Left cardiac atrium (tissue), 4 donors: Measurements from ENCODE around the gene GRIK5. TPM values are rescaled to one million over a fixed set of nuclear protein-coding genes. Genes with fewer than 3 reads are reported as not detected.

ENCODE experiments used
- ATAC-seq, 2 donors: fragments of 200-7000 bp; cut with Tn5 transposase; one replicate each; pipeline ENCODE4 v1.9.1; 2020; ENCODE audit warnings: mild to moderate bottlenecking in 2 of 2, moderate library complexity in 2 of 2
- DNase-seq: peaks from one replicate; pipeline ENCODE4 v3.0.0-alpha.2; 2020
- intact Hi-C, 2 donors: fragments of 100-400 bp; cut with DNase I; formaldehyde crosslinking; loops; one replicate each; pipeline versions ENCODE4 v1.14.1 to v1.15.1; 2022 to 2023
- total RNA-seq, 2 donors: library from RNA; stranded (reverse); fragmentation: NEBNext Ultra II Directional; extraction: Animal tissue kit (Norgen Biotek cat#: 25700); gene quantifications; one replicate each; pipeline ENCODE4 v1.2.1, GENCODE V29; 2021
- donor health status: DM: no; HTN: yes; CAD: no.
- donor health status: DM: no; HTN: yes; CAD: no; lungs with severe emphysema.
- donor health status: DM: yes; HTN: yes; CAD: no.
- donor health status: Dilated cardiomyopathy.

GRIK5 gene
- total RNA-seq, 2 donors from 2014 or later = 12.0 to 12.6 TPM

DNA sequence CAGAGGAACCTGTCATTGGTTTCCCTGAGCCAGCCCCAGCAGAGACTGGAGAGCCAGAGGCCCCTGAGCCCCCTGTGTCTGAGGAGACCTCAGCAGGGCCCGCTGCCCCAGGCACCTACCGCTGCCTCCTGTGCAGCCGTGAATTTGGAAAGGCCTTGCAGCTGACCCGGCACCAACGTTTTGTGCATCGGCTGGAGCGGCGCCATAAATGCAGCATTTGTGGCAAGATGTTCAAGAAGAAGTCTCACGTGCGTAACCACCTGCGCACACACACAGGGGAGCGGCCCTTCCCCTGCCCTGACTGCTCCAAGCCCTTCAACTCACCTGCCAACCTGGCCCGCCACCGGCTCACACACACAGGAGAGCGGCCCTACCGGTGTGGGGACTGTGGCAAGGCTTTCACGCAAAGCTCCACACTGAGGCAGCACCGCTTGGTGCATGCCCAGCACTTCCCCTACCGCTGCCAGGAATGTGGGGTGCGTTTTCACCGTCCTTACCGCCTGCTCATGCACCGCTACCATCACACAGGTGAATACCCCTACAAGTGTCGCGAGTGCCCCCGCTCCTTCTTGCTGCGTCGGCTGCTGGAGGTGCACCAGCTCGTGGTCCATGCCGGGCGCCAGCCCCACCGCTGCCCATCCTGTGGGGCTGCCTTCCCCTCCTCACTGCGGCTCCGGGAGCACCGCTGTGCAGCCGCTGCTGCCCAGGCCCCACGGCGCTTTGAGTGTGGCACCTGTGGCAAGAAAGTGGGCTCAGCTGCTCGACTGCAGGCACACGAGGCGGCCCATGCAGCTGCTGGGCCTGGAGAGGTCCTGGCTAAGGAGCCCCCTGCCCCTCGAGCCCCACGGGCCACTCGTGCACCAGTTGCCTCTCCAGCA lies 10.1 kb upstream of the GRIK5 start:
- ATAC-seq = no peak
- no peak for DNase-seq
- intact Hi-C loops = loop anchor here in 1 of 2 donors (10.0 kb wide), 1 partner anchor 205 kb away; the partner anchor contains the start of gene CD79A

- no peak for DNase-seq
- intact Hi-C loops = loop anchor here in 1 of 2 donors (10.0 kb wide), 1 partner anchor 204 kb away; the partner anchor contains the start of gene CD79A
- ATAC-seq = no peak
These were observed 9.3 kb upstream of the GRIK5 start for GRCh38 chr19:42079276-42079669.

GRCh38 chr19:42078538-42079275 lies 8.7 kb upstream of the GRIK5 start:
- no peak for ATAC-seq
- intact Hi-C loops = loop anchor here in 1 of 2 donors (10.0 kb wide), 1 partner anchor 204 kb away; the partner anchor contains the start of gene CD79A

DNA sequence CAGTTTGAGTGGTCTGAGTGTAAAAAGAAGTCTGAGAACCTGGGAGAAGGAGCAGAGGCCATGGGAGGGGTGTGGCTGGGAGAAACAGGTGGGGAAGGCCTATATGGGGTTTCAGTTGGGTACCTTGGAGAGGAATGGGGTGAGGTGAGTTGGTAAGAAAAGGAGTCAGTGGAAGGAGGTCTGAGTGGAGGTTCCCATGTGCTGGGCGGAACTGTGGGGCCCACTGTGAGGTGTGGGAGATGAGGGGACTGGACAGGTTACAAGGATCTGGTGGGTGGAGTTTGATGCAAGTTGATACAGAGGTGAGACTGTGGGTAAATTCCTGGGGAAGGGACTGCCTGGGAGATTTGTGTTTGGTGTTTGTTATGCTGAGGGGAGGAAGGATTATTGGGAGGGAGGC lies 8.1 kb upstream of the GRIK5 start:
- ATAC-seq (no peak), DNase-seq (no peak)
- intact Hi-C loops = loop anchor here in 1 of 2 donors (10.0 kb wide), 1 partner anchor 203 kb away; the partner anchor contains the start of gene CD79A

More at GRCh38 chr19:42078538-42079275, 8.7 kb upstream of the GRIK5 start:
- no peak for DNase-seq

DNA sequence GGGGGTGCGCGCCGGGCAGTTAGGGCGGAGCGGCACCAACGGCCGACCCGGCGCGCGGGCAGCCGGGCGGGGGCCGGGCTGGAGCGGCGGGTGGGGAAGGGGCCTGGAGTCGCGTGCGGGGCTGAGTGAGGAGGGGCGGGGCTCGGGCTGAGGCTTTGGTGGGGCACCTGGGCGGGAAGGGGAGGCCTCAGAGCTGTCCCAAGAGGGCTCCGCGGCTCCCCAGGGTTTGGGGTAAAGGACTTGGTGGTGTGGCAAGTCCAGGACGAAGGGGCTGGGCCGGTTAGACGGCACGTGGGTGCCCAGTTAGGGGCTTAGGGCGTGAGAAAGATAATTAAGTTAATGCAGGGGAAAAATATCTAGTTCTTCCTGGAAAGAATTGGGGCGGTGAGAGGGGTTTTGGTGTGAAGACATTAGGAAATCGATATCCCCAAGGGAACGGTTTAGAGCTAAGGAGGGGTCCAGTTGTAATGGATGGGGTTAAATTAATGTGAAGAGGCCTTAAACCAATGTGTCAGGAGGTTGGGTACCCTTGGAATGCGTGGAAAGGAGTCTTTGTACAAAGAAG lies 6.5 kb upstream of the GRIK5 start:
- intact Hi-C loops = loop anchor here in 1 of 2 donors (10.0 kb wide), 1 partner anchor 202 kb away; the partner anchor contains the start of gene CD79A
- no peak for ATAC-seq
- DNase-seq = peak; percentile 51

GRCh38 chr19:42075616-42076379 lies 5.8 kb upstream of the GRIK5 start, which contains the start of gene ZNF574:
TSS of gene ZNF574 (plus strand) at chr19:42076166. CDS start at chr19:42078607, 2,441 bp downstream.
- ATAC-seq = peak; percentile 99
- peak; percentile 99 for DNase-seq
- intact Hi-C loops = loop anchor here in 1 of 2 donors (10.0 kb wide), 1 partner anchor 201 kb away; the partner anchor contains the start of gene CD79A

GRCh38 chr19:42075364-42075615 lies 5.3 kb upstream of the GRIK5 start:
- no peak for ATAC-seq
- no peak for DNase-seq
- intact Hi-C loops = loop anchor here in 1 of 2 donors (10.0 kb wide), 1 partner anchor 200 kb away; the partner anchor contains the start of gene CD79A

DNA sequence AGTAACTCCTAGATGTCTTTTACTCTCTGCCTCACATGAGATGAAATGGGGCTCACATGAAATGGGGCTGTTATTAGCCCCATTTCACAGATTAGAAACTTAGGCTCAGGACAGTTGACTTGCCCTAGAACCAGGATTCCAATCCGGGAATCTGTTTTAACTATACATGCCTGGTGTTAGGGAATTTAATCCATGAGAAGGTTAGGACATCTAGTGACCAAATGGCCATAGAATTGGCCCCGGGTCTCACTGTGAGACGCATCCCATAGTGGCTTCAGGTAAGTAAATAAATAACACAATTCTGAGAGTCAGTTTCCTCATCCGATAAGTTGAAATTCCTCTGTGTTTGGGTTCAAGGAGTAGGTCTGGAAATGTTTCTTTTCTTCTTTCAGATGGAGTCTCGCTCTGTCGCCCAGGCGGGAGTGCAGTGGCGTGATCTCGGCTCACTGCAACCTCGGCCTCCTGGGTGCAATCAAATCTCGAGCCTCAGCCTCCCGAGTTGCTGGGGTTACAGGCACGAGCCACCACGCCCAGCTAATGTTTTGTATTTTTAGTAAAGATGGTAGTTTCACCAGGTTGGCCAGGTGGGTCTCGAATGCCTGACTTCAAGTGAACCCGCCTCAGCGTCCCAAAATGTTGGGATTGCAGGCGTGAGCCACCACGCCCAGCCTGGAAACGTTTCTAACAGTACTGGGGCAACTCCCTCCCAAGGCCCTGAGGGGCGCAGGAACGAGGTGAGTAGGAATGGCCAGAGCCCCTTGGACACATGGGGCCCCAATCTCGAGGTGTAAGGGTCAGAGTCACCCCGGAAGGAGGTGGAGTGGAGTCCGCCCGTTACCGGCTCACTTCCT lies 4.7 kb upstream of the GRIK5 start:
- no peak for DNase-seq
- intact Hi-C loops = loop anchor here in 1 of 2 donors (10.0 kb wide), 1 partner anchor 200 kb away; the partner anchor contains the start of gene CD79A
- ATAC-seq = peak in 1 of 2 donors; percentile 0

GRCh38 chr19:42071247-42071646 lies 1.2 kb upstream of the GRIK5 start:
- ATAC-seq (no peak), DNase-seq (peak; percentile 12)
- intact Hi-C loops = loop anchor here in 1 of 2 donors (10.0 kb wide), 1 partner anchor 196 kb away; the partner anchor contains the start of gene CD79A

DNA sequence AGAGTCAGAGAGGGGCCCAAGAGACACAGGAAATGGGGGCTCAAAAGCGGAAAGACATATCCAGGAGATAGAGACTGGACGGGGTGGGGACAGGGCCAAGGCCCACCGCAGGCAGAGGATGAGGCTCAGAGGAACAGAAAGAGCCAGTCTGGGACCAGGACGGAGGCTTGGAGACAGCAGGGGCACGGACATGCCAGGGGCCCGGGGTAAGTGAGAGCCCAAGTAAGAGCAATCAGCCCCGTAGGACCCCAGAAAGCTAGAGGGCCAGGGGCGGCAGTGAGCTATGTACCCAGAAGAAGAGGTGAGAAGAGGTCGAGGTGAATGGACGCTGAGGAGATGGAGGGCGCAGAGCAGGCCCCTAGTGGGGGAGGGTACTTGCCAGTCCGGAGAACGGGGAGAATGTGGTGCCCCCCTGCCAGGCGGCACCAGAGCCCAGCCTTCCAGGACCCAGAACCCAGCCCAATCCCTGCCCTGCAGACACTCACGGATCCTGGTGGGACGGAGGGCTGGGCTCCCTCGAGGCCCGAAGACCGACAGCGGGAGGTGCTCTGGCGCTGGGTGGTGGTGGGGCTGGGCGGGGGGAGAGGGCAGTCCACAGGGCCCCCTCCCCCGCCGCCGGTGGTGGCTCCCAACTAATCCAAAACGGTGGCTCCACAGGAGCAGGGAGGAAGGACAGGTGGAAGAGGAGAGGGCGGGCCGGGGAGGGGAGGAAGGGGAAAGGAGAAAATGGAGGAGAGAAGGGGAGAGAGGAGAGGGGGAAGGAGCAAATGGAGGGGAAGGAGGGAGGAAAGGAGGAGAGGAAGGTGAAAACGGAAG lies 1.0 kb downstream of the GRIK5 start:
- DNase-seq (peak; percentile 11), ATAC-seq (peak in 1 of 2 donors; percentile 14)
- intact Hi-C loops = no loop called here

- DNase-seq = no peak
- ATAC-seq = peak in 1 of 2 donors; percentile 10
- intact Hi-C loops = no loop called here
These were observed 1.6 kb downstream of the GRIK5 start for GRCh38 chr19:42068361-42068755.

DNA sequence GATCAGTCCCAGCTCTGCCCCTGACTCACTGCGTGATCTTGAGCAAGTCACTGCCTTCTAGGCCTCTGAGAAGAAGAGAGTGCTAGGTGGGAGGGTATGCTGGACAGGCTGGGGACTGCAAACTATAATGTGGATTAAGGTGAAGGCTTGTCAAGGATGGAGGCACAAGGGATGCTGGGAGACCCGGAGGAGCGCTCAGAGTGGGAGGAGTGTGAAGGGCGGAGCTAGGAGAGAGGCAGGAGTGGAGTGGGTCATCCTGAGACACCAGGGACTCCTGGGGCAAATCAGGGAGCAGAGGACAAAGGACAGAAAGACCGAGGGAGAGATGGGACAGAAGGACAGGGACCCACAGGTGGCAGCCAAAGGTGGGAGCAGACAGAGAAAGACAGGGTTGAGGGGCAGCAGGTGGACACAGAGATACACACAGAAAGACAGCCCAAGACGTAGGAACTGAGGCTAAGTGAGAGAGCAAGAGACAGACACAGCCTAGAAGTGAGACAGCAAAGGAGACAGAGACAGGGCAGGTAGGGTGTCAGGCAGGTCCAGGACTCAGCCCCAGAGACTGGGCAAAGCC lies 2.6 kb downstream of the GRIK5 start:
- intact Hi-C loops = no loop called here
- ATAC-seq = no peak
- DNase-seq = no peak

DNA sequence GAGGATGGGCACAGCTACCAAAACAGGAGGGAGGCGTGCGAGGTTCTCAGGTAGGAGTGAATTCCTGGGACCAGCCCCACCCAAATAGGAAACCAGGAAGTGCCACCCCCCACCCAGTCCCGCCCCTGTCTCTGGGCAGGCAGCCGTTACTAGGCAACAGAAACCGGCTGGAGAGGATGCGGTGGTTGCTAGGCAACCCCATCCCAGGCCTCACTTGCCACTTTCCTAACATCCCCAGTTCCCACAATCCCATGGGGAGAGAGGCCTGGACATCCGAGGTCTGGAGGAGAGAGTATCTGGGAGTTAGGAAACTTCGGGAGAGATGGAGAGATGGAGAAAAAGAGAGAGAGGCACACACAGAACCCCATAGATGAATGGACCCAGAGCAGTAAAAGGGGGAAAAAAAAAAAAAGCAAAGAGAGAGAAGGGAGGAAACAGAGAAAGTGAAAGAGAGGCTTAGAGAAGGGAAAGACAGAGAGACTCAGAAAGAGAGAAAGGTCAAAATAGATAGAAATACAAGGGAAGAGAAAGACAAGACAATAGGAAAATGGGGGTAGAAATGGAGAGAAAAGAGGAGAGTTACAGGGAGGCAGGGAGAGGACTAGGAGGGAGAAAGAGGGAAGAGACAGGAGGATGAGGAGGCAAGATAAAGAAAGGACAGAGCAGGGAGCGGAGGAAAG lies 3.8 kb downstream of the GRIK5 start:
- ATAC-seq (no peak), DNase-seq (no peak)
- intact Hi-C loops = no loop called here

DNA sequence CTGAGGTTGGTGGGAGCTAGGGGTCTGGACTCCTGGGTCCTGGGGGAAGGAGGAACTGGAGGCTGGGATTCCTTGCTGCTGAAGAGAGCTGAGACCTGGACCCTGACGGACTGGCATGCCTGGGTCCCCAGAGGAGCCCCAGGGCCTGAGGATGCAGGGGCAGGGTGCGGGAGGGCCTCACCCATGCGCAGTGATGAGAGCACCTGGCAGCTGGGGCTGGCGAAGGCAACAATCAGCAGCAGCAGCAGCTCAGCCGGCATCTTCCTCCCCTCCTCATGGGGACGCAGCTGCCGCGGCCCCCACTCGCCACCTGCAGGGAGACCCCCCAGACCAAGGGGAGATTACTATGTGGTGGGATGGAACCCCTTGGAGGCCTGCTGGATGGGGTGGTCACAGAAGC lies 4.5 kb downstream of the GRIK5 start:
- no peak for DNase-seq
- intact Hi-C loops = no loop called here
- no peak for ATAC-seq

GRCh38 chr19:42065051-42065450 lies 5.0 kb downstream of the GRIK5 start:
- intact Hi-C loops = no loop called here
- no peak for ATAC-seq
- DNase-seq = peak; percentile 23

GRCh38 chr19:42064432-42064831 lies 5.6 kb downstream of the GRIK5 start:
- no peak for DNase-seq
- ATAC-seq = no peak
- intact Hi-C loops = no loop called here
